HG02678 (cell line): ENCODE data around the gene IMPA2.

Experiments
- ATAC-seq: cut with Tn5 transposase; IDR thresholded peaks from one replicate; pipeline ENCODE4 v1.9.1; 2021; ENCODE audit warnings: mild to moderate bottlenecking, moderate library complexity; ENCODE audit not compliant: unreplicated experiment

IMPA2 gene

GRCh38 chr18:12006488-12006840 is 25.2 kb downstream of the IMPA2 start:
- no peak for ATAC-seq

DNA sequence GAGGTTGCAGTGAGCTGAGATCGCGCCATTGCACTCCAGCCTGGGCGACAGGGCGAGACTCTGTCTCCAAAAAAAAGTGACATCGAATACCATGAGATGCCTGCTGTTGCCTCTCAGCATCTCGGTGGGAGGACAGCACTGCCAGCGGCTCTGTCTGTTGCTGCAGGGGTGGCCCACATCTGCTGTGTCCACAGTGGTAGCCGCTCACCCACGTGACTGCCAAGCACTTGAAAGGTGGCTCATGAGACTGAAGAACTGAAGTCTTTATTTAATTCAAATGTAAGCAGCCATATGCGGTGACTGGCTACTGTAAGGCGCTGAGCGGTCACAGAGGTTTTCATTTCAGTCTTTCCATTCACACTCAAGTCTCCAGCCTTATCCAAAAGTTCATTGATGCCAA is 25.8 kb downstream of the IMPA2 start:
- no peak for ATAC-seq

GRCh38 chr18:12008181-12008767 is 27.0 kb downstream of the IMPA2 start:
- ATAC-seq = no peak

DNA sequence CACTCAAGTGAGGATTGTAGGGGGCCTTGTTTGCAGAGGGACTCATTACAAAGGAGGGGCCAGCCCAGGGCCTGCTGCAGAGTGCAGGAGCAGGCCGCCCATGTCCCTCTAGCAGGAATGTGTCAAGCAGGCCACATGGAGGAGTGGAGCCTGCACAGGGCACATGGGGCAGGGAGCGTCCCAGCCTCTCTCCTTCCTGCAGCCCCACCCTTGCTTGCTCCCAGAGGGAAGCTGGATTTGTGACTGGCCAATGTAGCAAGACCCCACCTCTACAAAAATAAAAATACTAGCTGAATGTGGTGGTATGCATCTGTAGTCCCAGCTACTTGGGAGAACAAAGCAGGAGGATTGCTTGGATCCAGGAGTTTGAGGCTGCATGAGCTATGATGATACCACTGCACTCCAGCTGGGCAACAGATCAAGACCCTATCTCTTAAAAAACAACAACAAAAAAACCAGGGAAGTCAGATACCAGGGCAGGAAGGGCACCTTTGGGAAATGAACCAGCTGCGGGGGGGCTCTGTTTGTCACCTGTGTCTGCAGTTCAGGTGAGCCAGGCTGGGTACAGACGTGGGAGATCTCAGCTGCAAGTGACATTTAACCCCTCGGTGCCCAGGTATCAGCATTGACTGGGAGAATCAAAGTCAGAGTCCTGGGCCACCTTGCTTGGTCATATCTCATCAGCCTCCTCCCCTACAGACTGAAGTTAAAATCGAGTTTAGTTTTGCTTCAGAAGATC is 27.7 kb downstream of the IMPA2 start:
- ATAC-seq = no peak

DNA sequence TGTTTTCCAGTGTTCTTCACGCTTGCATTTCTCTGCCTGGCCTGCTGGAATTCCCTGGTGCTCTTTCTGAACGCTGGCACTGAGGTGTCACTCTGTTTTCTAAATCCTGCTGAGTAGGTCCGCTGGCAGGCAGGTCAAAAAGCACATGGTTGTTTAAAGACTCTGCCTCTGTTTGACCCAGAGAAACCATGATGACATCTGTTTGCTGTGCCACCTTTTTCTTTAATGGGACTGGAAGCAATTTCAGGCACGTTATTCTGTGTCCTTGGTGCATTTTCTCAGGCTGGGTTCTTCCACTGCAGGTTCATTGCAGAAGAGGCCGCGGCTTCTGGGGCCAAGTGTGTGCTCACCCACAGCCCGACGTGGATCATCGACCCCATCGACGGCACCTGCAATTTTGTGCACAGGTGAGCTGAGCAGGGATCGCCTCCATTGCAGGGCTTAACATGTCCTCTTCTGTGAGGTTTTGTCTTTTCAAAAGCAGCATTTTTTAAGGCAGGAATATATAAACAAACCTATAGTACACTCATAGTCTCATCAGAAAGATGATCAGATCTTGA is 28.4 kb downstream of the IMPA2 start:
- no peak for ATAC-seq

DNA sequence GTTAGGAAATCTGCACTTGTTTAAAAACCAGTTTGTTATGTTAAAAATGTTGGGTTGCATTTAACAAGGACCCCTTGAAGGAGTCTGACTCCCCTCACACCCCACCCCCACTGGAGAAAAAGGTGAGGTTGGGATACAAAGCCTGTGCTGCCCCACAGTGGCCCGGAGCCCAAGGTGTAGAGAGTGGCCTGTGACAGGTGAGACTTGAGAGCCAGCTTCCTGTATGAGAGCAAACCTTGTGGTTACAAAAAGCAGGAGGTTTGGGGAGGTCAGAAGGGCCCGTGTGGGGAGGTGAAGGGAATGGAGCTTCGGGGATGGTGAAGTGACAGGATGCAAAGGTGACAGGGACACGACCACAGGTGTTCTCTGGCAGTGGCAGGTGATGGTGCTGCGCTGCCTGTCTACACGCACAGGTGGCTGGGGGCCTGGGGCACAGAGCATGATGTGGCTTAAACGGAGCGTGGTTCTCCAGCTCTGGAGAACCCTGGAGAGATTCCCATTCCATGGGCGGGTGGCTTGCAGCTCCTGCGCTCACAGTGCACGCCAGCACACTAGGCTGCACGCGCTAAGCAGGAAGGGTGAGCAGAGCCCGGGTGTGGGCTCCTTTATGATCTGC is 29.0 kb downstream of the IMPA2 start:
- ATAC-seq = no peak

DNA sequence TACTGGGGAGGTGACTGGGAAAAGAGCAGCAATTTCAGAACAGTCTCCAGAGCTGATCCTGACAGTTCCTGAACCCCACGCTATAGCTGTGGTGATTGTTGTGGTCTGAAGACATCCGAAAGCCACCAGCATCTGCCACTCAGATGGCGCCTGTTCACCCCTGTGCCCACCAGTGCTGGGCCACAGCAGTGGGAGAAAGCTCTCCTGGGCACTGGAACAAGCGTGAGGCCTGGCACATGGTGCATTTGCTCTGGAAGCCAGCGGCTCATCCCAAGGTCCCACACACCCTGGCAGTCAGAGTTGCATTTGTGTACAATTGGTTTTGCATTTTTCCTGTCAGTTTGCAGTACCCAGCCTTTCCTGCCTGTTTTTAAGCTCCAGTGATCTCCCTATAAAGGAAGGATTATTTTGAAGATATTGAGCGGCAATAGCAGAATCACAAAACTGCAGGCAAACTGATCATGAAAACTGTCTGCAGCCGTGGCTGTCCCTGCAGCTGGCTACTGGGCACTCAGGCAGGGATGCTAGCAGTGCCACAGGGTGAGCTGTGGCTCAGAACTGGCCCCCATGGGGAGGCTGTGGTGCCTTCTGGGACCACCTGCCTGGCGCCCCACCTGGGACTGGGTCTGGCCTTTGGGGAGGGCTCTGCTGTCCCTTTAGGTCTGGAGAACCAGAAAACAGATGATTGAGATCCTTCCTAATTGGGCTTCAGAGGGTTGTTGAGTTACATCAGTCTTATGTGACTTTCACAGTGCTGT is 30.1 kb downstream of the IMPA2 start:
- no peak for ATAC-seq

DNA sequence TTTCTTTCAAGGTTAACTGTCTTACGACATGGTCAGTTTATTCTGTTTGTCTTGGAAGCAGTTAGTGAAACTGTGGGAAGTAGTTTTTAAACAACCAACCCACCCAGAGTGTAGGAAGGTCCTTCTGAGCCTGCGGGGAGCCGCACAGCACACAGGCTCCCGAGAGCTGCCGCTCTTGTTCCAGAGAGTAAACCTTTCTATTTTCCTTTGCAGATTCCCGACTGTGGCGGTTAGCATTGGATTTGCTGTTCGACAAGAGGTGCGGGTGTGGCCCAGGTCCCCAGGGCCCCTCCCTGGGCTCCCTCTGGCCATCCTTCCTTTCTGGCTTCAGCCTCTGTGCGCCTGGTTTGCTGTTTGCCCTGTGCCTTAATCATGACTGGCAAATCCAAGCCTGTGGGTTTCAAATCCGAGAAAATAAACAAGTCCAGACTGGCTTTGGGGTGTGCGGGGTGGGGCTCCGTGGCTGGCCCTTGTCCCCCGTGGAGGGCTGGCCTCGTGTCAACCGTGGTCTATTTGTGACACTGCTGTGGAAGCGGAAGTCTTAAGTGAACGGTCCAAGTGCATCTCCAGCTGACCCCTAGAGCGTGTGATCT is 30.7 kb downstream of the IMPA2 start:
- ATAC-seq = no peak

- no peak for ATAC-seq
Observed at GRCh38 chr18:12012697-12013096, 31.4 kb downstream of the IMPA2 start.

DNA sequence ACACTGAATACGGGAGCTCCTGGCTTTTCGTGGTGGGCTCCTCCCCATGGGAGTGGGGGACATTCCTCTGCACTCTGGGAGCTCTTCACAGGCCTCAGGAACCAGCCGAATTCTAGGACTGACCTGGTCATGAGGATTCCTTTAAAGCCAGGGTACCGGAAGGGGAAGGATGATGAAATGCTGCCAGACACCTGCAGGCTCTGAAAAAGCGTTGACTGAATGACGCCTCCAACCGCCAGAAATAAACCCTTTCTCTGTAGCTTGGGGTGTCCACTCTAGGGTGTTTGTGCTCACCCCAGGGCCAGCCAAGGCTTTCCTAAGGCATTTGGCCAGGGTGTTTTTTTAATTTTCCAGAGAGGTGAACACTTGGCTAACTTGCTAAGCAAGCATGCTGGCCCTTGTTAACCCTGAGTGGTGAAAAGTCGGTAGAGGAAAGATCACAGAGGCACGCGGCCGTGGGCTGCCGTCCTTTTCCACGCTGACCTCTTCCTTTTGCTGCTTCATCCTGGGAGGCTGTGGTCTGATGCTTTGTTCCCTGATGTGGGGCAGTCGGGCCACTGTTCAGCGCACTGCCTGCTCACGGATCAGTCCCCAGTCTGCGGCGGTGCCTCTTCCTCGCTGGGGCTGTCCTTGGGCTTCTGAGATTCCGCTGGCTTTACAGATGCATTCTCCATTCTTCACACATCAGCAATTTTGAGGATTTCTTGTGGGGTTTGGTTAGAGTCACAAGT is 32.0 kb downstream of the IMPA2 start:
- no peak for ATAC-seq

DNA sequence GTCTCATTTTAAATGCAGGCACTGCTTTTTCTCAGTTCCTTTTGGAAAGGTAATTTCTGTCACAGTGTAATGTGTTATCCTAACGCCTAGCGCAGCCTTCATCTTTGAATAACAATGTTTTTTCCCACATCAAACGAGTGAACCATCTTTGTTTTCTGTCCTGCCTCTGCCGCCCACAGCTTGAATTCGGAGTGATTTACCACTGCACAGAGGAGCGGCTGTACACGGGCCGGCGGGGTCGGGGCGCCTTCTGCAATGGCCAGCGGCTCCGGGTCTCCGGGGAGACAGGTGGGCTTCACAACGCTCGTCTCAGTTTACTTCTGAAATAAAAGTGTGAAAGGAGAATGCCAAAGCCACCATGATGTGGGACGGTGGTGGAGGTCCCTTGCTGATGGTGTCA is 32.8 kb downstream of the IMPA2 start:
- ATAC-seq = no peak

- ATAC-seq = no peak
Observed at GRCh38 chr18:12014521-12015415, 33.5 kb downstream of the IMPA2 start.

DNA sequence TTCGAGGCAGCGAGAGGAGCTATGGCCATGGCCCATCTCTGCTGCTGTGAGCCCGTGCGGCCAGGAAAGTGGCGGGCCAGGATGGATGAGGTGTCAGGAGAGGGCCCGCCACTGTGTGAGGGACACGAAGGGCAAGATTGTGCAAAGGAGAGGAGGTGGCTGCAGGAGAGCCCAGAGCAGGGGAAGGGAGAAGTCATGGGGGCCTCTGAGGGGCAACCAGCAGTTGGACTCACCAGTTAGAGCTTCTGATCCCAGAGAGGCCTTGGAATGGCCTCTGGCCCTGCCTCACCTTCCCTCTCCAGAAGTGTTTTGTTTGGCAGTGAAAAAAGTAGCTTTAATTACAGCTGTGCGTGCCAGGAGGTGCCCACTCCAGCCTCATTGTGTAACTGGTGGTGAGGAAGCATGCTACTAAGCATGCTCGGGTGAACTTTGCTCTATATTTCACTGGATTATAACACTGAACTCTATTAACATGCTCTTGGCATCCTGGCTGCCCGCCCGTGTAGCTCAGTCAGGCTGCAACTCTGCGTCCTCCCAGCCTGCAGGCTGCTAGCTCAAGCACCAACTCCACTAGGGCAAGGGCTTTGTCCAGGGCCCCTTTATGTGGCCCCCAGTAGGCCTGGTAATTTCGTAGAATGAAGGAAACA is 34.2 kb downstream of the IMPA2 start:
- ATAC-seq = no peak

- no peak for ATAC-seq
Observed at GRCh38 chr18:12017081-12017480, 35.8 kb downstream of the IMPA2 start.

- no peak for ATAC-seq
Observed at GRCh38 chr18:12018861-12019260, 37.6 kb downstream of the IMPA2 start.

DNA sequence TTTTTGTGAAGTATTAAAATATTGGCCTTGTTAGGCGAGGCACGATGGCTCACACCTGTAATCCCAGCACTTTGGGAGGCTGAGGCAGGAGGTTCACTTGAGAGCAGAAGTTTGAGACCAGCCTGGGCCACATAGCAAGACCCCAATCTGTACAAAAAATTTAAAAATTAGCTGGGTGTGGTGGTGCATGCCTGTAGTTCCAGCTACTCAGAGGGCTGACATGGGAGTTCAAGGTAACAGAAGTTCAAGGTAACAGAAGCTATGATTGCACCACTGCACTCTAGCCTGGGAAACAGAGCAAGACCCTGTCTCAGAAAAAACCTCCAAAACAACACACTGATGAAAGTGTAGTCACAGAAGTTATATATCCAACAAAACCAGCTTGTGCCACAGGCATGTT is 39.8 kb downstream of the IMPA2 start:
- no peak for ATAC-seq

- no peak for ATAC-seq
Observed at GRCh38 chr18:12021596-12021995, 40.3 kb downstream of the IMPA2 start.

DNA sequence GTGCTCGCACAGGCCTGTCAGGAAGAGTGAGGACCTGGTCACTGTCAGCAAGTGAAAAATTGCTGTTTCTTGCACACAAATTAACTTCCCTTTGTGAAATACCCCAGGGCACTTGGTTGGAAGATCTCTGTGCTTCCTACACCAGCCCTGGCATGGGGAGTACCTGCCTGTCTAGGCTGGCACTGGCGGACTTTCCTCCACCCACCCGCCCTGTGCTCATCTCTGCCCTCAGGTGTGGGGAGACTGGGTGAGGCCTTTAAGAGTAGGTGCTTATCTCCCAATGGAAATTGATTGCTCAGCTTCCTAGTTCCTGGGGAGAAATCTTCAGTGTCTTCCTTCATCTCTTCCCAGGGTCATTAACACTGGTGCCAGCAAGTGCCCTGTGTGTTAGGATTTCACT is 42.1 kb downstream of the IMPA2 start:
- no peak for ATAC-seq

DNA sequence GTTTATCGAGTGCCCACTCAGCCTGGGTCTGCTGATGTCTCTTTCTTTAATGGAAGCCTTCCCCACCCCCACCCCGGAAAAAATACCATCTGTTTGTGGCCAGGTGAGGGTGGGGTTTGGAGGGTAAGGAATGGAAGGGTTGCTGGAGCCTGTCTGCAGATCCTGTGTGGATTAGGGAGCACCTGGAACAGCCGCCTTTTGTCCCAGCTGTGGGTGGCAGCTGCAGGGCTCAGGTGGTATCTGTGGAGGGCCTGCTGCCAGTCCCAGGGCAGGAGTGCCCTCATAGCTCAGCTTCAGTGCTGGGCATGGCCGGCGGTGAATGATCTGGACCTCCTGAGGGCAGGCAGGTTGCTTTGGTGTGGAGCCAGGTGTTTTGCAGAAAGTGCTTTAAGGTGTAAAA is 45.3 kb downstream of the IMPA2 start:
- ATAC-seq = no peak
